Osteoblast (primary cell): ENCODE data around the gene LAMA5. TPM values are rescaled to one million over a fixed set of nuclear protein-coding genes. Genes with fewer than 3 reads are reported as not detected.

Source experiments
- DNase-seq: peaks from one replicate; pipeline ENCODE4 v3.0.0; 2011; ENCODE audit warnings: low spot score, mixed read lengths; ENCODE audit not compliant: insufficient read length; ENCODE audit errors: missing footprints
- H2AFZ ChIP-seq: 2 replicates; pipeline ENCODE4 v1.6.0; 2011; ENCODE audit warnings: mild to moderate bottlenecking, low read length
- H3K27ac ChIP-seq: 2 replicates; pipeline ENCODE4 v1.5.1; 2011; ENCODE audit warnings: mild to moderate bottlenecking, low read depth, low read length, moderate library complexity
- H3K27me3 ChIP-seq: 2 replicates; pipeline ENCODE4 v1.6.0; 2012; ENCODE audit warnings: mild to moderate bottlenecking, control low read depth, inconsistent platforms, low read length, moderate library complexity; ENCODE audit not compliant: insufficient read depth
- H3K36me3 ChIP-seq: 2 replicates; pipeline ENCODE4 v1.5.1; 2011; ENCODE audit warnings: mild to moderate bottlenecking, low read length, control low read depth, moderate library complexity; ENCODE audit not compliant: insufficient read depth
- H3K4me1 ChIP-seq: 2 replicates; pipeline ENCODE4 v1.5.1; 2011; ENCODE audit warnings: mild to moderate bottlenecking, low read length, control low read depth, moderate library complexity; ENCODE audit not compliant: insufficient read depth
- H3K4me2 ChIP-seq: 2 replicates; pipeline ENCODE4 v1.6.0; 2011; ENCODE audit warnings: mild to moderate bottlenecking, low read length; ENCODE audit not compliant: insufficient read depth
- H3K4me3 ChIP-seq: fragments of 200-600 bp; sonication (generic); 3 replicates; pipeline ENCODE4 v1.5.1; 2012; ENCODE audit warnings: mild to moderate bottlenecking, low read length, inconsistent platforms; ENCODE audit not compliant: insufficient read depth
- H3K79me2 ChIP-seq: 2 replicates; pipeline ENCODE4 v1.6.0; 2012; ENCODE audit warnings: mild to moderate bottlenecking, low read length, control low read depth, inconsistent platforms; ENCODE audit not compliant: insufficient read depth
- H3K9me3 ChIP-seq: 2 replicates; pipeline ENCODE4 v1.5.1; 2011; ENCODE audit warnings: low read depth, low read length, control low read depth
- H4K20me1 ChIP-seq: 2 replicates; pipeline ENCODE4 v1.6.0; 2012; ENCODE audit warnings: mild to moderate bottlenecking, low read length, control low read depth; ENCODE audit not compliant: insufficient read depth
- CTCF ChIP-seq: IDR thresholded peaks from 2 replicates; pipeline ENCODE4 v1.5.1; 2011; ENCODE audit warnings: mild to moderate bottlenecking, low read depth, low read length, moderate library complexity; ENCODE audit errors: extremely low read depth
- total RNA-seq: library from RNA; depleted of rRNA; stranded (reverse); fragments of >200 nt; gene quantifications from 2 replicates; pipeline ENCODE4 v1.2.3, GENCODE V29; 2012

The LAMA5 gene
- total RNA-seq, 1 donor = 2.2 TPM

DNA sequence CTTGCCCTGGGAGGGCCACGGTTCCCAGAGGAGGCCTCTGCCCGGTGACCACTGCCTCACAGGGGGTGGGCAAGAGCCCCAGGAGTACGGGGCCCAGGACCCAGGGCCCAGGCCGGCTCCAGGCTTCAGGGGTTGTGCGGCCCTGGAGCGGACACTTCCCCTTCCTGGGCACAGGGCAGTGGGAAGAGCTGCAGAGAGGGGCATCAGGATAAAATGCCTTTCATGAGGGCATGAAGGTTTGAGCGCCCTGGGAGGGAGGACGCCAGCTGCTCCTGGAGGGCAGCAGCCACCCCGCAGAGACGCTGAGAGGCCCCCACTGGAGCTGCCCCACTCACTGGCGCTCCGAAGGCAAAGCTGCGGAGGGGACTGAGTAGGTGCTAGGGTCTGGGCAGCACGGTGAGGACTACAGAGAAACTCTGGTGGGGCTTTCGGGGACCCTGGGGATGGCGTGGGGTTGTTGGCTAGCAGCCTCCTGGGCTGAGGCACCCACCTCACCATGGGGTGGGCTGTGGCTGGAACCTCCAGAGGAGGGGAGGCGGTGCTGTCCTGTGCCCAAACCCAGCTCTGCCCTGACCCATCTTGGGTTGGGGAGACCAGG, 10.4 kb downstream of the LAMA5 start:
- peaks cover 34% of the 10 kb centered on the region for H3K4me1 ChIP-seq
- H3K27me3 ChIP-seq = no peaks in the 10 kb centered on the region
- H3K27ac ChIP-seq = no peak overlapping the region
- peak overlapping the region; percentile 67 for H3K4me2 ChIP-seq
- H2AFZ ChIP-seq = peak overlapping the region; percentile 51
- no peak overlapping the region for H3K4me3 ChIP-seq
- H3K79me2 ChIP-seq = no peaks in the 10 kb centered on the region
- H3K36me3 ChIP-seq = no peaks in the 10 kb centered on the region
- no peak for DNase-seq
- H3K9me3 ChIP-seq = no peaks in the 10 kb centered on the region
- TF ChIP-seq CTCF = no peak
- no peaks in the 10 kb centered on the region for H4K20me1 ChIP-seq

- Histone ChIP-seq H3K27me3 (no peaks in the 10 kb centered on the region), H4K20me1 (no peaks in the 10 kb centered on the region), H3K4me2 (peak overlapping the region; percentile 67), H3K27ac (no peak overlapping the region), H3K79me2 (no peaks in the 10 kb centered on the region), H3K9me3 (no peaks in the 10 kb centered on the region), H3K36me3 (no peaks in the 10 kb centered on the region), H3K4me1 (peaks cover 34% of the 10 kb centered on the region), H2AFZ (peak overlapping the region; percentile 56), H3K4me3 (peak overlapping the region; percentile 37)
- peak; percentile 95 for DNase-seq
- TF ChIP-seq CTCF = no peak
Measured at GRCh38 chr20:62355878-62356588, 11.1 kb downstream of the LAMA5 start.

GRCh38 chr20:62355516-62355877, 11.6 kb downstream of the LAMA5 start:
- DNase-seq = peak; percentile 95
- Histone ChIP-seq H3K9me3 (no peaks in the 10 kb centered on the region), H2AFZ (peak overlapping the region; percentile 56), H3K36me3 (no peaks in the 10 kb centered on the region), H3K4me3 (peak overlapping the region; percentile 3), H3K27ac (peak overlapping the region; percentile 8), H3K27me3 (no peaks in the 10 kb centered on the region), H3K4me2 (peak overlapping the region; percentile 67), H3K4me1 (peaks cover 34% of the 10 kb centered on the region), H3K79me2 (no peaks in the 10 kb centered on the region), H4K20me1 (no peaks in the 10 kb centered on the region)
- TF ChIP-seq CTCF = no peak

DNA sequence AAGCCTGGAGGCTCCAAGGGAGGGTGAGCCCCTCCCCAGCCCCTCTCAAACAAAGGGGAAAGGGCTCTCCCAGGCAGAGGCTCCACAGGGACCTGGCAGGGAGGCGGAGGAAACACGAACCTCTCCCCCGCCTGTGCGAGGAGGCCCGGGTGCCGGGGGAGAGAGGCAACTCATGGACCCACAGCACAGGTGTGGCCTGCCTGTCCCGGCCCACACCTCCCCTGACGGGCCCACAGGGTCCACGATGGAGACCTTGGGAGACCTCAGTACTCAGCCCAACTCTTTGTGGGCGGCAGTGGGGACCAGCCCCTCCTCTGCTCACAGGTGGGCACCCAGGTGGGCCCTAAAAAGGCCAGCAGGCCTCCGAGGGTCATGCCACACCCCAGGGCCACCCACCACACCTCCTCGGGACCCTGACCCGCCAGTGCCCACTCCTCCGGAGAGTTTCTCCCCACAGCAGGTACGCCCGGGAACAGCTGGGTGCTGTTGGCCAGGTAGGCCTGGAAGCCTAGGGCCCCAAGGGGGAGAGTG, 12.2 kb downstream of the LAMA5 start:
- no peaks in the 10 kb centered on the region for H3K79me2 ChIP-seq
- H3K9me3 ChIP-seq = no peaks in the 10 kb centered on the region
- no peaks in the 10 kb centered on the region for H3K27me3 ChIP-seq
- no peak for TF ChIP-seq CTCF
- H4K20me1 ChIP-seq = no peaks in the 10 kb centered on the region
- H3K27ac ChIP-seq = peak overlapping the region; percentile 8
- peak overlapping the region; percentile 3 for H3K4me3 ChIP-seq
- no peaks in the 10 kb centered on the region for H3K36me3 ChIP-seq
- DNase-seq = no peak
- no peak overlapping the region for H3K4me2 ChIP-seq
- H3K4me1 ChIP-seq = peaks cover 34% of the 10 kb centered on the region
- no peak overlapping the region for H2AFZ ChIP-seq
